ENCODE results near the gene P3H2.
"Not testable (repeated sequence)": the region's sequence is repeated elsewhere in the genome, so short reads cannot be mapped to it uniquely, and the experiment has no call there.

The P3H2 gene

DNA sequence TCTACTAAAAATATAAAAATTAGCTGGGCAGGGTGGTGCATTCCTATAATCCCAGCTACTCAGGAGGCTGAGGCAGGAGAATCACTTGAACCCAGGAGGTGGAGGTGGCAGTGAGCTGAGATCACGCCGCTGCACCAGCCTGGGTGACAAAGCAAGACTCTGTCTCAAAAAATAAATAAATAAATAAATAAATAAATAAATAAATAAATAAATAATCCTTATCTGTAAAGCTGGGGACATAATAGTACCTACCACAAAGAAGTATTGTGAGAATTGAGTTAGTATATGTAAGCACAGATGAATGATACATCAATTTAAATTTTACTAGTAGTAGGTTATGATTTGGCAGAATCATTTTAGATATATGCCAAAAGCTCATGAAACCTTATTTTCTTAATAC, 41.5 kb downstream of the P3H2 start:
- not testable (repeated sequence) for DNase-seq

- no peak for DNase-seq
Observed at GRCh38 chr3:190077395-190078045, 43.2 kb downstream of the P3H2 start.

DNA sequence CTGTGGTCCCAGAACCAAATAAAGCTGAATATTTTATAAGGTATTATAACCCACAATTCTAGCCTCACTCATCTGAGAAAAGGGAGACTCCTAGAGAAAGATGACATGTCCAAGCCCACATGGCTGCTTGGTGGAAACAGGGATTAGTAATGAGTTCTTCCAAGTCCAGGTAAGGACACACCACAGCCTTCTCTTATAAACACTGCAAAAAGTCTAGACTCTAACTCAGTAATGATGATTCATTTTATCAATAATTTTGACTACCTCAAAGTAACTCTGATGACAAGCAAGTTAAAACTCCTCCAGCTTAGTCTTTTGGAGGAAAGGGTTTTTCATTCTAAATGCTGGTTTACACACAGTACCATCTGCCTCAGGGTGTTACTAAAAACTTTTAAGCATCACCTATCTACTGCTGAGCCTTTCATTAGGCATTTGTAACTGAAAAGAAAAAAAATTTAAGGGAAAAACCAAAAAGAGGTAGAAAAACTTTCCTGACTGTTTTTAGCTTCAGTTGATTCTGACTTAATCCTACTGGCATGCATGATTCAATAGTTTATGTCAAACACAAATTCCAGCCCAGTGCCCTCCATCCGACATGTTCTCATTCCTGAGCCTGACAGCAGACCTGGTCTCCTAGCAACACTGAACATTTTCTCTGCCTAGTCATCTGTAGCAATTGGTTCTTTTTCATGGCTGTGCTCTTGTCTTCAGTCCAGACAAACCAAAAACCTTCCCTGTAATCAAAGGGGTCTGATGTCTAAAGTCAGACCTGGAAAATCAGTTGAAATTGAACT, 43.9 kb downstream of the P3H2 start:
- DNase-seq: no peak

DNA sequence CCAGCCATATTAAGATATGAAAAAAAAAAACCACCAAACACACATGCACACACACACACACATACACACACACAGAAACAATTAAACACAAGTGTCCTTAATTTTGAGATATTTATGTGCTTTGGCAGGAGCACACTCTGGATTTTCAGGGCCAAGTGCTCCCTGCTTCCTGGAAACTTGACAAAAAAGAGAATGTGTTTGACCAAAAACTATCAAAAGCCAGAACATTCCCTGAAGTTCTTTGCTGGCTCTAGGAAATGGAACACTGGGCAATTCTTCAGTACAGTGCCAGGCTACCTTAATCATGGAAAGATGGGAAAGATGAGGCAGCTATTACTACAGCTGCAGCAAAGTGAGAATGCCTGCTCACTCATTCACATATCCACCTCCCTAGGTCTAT, 44.6 kb downstream of the P3H2 start:
- no peak for DNase-seq

- DNase-seq: no peak
Observed at GRCh38 chr3:190074817-190075216, 45.9 kb downstream of the P3H2 start.

DNA sequence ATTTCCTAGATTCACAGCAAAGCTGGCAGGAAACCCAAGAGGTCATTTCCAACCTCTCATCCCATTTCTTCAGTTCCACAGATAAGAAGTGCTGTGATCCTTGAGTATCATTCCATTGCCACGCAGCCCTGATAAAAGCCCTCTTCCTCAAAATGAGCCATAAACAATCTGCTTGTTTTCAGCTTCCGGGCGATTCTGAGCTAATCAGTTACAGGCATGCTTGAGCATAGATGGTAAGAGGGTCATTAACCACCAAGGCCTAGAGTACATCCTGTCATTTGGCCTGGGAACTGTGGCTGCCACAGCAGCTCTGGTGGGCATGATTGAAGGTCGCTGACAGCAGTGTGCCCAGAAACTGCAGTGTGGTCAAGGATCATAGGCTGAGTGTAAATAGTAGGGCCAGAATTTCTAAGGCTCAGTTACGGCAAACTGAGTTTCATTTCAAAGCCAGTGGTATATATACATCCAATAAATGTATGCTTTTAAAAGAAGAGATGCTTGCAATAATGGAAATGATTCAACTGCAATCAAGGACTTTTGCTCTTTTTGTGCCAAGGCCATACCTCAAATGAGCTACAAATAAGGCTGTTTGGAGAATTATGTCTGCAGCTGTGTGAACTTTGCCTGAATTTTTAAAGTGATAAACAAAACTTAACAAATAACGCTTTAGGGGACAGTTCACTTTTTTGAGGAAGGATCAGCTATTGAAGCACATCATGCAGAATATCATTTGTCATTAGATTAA, 47.3 kb downstream of the P3H2 start:
- no peak for DNase-seq

DNA sequence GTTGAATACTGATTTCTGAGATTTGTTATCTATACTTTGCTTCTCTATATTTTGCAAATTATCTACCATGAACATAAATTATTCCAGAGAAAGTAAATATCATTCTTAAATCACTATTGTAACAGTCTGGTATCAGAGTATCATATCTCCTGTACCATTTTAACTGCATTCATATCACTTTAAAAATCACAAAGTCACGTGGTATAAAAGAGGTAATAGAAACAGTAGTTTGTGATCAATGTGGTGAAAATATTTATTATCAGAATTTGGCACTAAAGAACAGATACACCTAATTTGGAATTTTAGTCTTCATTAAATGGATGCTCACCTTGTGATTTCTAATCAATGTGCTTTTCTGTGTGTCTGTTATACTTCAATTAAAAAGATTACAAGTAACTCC, 47.8 kb downstream of the P3H2 start:
- DNase-seq: no peak

DNA sequence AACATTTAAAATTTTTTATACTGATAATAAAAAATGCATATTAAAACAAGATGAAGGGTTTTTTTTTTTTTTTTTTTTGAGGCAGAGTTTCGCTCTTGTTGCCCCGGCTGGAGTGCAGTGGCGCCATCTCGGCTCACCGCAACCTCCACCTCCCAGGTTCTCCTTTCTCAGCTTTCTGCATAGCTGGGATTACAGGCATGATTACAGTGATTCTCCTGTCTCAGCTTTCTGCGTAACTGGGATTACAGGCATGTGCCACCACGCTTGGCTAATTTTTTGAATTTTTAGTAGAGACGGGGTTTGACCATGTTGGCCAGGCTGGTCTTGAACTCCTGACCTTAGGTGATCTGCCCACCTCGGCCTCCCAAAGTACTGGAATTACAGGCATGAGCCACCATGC, 48.8 kb downstream of the P3H2 start:
- DNase-seq: not testable (repeated sequence)

DNA sequence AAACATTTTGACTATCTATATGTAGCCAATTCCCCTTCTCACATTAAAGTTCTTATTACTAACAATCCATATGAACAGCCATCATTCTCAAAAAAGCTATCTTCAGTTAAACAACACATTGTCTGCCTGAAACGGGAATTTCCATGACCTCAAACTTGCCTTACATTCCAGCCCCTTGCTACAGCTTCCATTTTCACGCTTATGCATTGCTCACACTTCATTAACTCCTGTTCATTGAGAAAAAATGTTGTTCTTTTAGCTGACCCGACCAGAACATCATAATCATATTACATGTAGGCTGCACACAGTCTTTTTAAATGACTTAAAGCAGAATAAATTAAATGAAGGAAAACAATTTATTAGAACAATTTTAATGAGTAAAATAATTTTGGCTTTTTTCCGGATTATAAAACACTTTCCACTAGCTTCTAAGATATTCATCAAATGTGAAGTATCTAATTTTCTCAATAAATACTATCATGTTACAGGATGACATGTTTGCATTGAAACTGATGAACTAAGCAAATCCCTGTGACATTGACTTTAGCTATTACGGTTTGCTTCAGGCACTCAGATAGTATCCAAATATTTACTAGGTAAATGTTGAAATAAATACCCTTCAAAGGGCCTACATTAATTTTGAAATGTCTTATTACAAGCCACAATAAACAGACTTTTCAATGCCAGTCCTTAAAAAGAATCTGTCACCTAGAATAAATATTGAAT, 49.9 kb downstream of the P3H2 start:
- DNase-seq: no peak

DNA sequence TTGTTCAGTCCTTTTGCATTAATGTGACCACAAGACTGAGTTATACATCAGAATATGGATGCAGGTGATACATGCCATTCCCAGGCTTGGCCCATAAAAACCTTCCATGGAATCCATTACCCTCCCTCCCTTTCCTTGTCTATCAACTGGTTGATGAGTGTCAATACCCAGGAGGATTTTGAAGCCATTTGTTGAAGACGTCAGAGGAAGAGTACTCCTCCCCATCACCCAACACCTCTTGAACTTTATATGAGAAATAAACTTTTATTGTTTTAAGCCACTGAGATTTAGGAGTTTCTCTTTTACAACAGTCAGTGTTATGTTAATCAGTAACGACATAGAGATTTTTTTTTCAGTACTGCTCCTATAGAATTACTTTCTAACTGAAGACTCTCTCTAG, 55.5 kb downstream of the P3H2 start:
- no peak for DNase-seq

GRCh38 chr3:190064659-190065058, 56.0 kb downstream of the P3H2 start:
- DNase-seq: no peak

DNA sequence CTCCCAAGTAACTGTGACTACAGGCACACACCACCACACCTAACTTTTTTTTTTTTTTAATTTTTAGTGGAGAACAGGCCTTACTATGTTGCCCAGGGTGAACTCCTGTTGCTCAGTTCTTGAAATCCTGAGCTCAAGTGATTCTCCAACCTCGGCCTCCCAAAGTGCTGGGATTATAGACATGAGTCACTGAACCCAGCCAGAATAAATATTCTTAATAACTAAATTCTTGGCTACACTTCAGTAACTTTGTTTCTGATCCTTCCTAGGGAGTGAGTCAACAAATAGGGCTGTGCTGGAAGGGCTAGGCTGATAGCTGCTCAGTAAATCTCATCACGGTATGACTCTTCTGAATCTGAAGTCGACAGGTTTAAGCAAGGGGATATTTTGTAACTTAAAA, 56.6 kb downstream of the P3H2 start:
- DNase-seq: no peak

DNA sequence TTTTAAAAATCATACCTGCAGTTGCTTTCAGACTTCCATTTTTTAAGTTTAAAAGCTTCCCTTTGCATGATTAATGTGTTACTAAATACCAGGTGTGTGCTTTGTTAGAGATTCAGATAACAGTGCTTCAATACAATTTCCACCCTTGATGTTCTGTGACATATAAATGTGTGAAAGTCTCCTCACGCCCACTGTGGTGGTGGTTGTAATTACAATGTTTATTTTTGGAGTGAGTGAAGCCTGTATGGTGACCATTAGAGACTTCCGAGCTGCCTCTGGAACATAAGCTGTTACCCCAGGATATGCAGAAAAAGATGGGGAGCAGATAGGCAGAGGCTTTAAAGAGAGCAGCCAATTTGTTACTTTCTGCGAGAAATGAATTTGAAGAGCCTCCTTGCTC, 57.2 kb downstream of the P3H2 start:
- DNase-seq: no peak

GRCh38 chr3:190060192-190060775, 60.4 kb downstream of the P3H2 start:
- DNase-seq: no peak

- DNase-seq: no peak
Observed at GRCh38 chr3:190059242-190059590, 61.5 kb downstream of the P3H2 start.

DNA sequence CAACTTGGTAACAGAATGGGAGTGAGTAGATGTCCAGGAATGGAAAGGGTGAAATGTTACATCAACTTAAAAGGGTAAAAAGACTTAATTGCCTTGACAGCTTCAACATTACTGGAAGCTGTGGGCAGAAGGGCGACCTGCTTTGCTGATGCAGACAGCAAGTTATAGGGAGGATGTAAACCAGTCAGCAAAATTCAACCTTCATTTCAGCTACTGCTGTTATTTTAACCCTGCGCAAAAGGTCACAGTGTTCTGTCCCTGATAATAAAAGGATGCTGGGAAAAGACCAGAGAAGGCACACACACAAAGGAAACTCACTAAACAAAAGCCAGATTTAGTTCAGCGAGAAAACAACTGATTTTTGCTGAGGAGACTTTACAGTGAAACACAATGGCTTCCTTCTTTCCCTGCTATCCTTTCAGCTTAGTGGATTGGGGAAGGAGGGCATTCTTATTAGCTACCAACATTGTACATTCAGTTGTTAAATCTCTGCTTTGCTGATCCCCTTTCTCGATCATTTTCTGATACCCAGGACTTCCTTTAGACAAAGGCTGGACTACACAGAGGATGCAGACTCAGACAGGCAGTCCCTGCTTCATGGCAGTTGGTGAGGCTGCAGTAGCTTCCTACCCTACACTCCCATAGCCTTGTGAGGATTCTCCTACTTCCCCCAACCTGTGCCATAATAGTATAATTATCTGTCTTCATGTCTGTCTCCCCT, 62.0 kb downstream of the P3H2 start:
- DNase-seq: no peak

- no peak for DNase-seq
Observed at GRCh38 chr3:190056742-190057141, 64.0 kb downstream of the P3H2 start.

DNA sequence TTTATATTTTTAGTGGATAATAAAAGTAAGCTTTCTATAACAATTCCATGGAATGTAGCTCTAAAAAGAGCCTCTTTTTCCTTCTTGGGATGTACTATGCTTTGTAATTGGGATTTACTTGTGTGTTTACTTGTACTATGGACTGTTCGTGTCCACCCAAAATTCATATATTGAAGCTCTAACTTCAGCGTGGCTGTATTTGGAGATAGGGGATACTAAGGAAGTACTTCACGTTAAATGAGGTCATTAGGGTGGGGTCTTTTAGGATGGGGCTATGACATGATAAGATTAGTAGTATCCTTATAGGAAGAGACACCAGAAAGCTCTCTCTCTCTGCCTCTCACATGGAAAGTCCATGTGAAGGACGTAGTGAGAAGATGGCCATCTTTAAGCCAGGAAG, 64.9 kb downstream of the P3H2 start:
- no peak for DNase-seq

- no peak for DNase-seq
Observed at GRCh38 chr3:190053919-190054672, 66.6 kb downstream of the P3H2 start.

DNA sequence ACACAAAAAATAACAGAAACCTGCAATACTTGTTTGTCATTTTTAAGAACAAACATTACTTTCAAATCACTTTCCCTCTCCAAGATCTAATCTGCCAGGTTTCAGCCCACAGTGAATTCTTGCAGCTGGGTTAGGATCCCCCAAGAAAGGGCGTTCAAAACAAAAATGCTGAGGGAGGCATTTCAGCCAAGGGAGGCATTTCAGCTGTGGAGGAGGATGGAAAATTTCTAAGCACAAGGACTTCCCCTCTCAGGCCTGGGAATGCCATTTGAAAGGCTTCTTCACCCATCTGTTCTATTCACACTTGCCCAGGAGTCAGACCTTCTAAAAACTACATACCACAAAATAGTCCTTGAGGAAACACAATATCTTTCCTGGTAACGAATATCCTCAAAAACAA, 69.1 kb downstream of the P3H2 start:
- DNase-seq: no peak

GRCh38 chr3:190048932-190049441, 71.7 kb downstream of the P3H2 start:
- no peak for DNase-seq

Measured in NCI-H1048 (cell line).